Measurements from ENCODE around the gene ARF6. TPM values are rescaled to one million over a fixed set of nuclear protein-coding genes. Genes with fewer than 3 reads are reported as not detected.

The ARF6 gene
- total RNA-seq (22.5 and 23.3 TPM in 2 replicates), polyA plus RNA-seq (27.8 and 28.4 TPM in 2 replicates)

- Histone ChIP-seq H3K27me3 (no peaks in the 10 kb centered on the region), H3K27ac (peak within 1 kb of the TSS; percentile 98), H3K36me3 (peaks cover 8% of the 10 kb centered on the region), H3K9me3 (ENCODE audit: low read depth) (no peaks in the 10 kb centered on the region), H3K4me1 (ENCODE audit: low read depth) (peaks cover 40% of the 10 kb centered on the region), H3K4me3 (peak within 1 kb of the TSS; percentile 98)
- peak; percentile 21 for TF ChIP-seq CTCF (IDR thresholded peaks at IDR 0.05; ENCODE audit: low read depth, low read length)
- DNase-seq (ENCODE audit: low read depth in 1 of 2, low spot score in 1 of 2) = peak; percentile 98
These were observed at the start of gene ARF6 for GRCh38 chr14:49892636-49893308. Gene ARF6 (plus strand): TSS chr14:49893082. CDS start chr14:49893737, 655 bp downstream.

DNA sequence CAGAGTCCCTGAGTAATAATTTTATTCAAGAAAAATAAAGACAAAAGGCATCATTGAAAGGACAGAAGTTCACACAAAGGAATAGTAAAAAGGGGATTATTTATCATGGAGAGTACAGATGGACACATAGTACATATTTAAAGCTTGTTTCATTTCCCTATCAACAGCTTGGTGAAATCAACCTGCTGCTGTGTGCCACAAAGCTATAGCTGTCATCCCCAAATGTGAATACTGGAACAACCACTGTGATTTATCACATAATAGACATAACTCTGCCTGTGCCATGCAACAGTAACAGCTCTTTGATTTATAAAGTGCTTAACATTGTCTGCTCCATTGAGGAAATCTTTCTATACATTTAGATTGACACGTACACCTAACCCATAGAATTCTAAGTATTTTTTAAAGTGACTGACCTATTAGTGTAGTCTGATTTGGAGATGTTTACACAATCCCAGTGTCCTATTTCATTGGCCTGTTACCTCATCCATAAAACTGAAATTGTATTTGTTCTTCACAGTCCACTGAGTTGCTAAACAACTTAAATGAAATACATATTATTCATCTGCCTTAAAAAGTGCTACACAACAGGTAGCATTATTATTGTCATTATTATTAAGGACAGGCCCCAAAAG lies 43.6 kb upstream of the ARF6 start:
- Histone ChIP-seq H3K9me3 (ENCODE audit: low read depth) (no peaks in the 10 kb centered on the region), H3K36me3 (peaks cover 45% of the 10 kb centered on the region), H3K4me1 (ENCODE audit: low read depth) (peaks cover 9% of the 10 kb centered on the region), H3K27ac (no peak overlapping the region), H3K4me3 (no peak overlapping the region), H3K27me3 (no peaks in the 10 kb centered on the region)
- DNase-seq (ENCODE audit: low read depth in 1 of 2, low spot score in 1 of 2) = no peak
- no peak for TF ChIP-seq CTCF (IDR thresholded peaks at IDR 0.05; ENCODE audit: low read depth, low read length)

DNA sequence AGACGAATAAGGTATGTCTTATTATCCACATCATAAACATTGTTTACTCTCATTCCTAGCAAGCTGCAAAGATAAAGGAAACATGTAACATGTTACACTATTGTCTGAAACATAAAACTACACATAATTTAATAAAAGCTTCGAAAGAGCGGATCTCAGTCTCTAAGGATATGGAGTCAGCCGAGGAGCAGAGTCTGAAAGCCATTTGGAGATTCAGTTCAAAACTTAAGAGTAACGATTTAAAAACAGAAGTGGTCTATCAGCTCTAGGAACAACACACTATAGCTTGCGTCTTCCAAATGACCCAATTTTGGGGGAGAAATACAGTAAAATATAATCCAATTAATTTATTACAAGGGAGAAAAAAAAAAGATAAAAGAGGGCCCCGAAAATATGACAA lies 41.1 kb upstream of the ARF6 start:
- peak overlapping the region; percentile 88 for H3K27ac ChIP-seq
- no peaks in the 10 kb centered on the region for H3K9me3 ChIP-seq (ENCODE audit: low read depth)
- peaks cover 27% of the 10 kb centered on the region for H3K36me3 ChIP-seq
- H3K27me3 ChIP-seq = no peaks in the 10 kb centered on the region
- TF ChIP-seq CTCF (IDR thresholded peaks at IDR 0.05; ENCODE audit: low read depth, low read length) = no peak
- peak overlapping the region; percentile 58 for H3K4me3 ChIP-seq
- H3K4me1 ChIP-seq (ENCODE audit: low read depth) = peaks cover 9% of the 10 kb centered on the region
- DNase-seq (ENCODE audit: low read depth in 1 of 2, low spot score in 1 of 2) = no peak

- H3K9me3 ChIP-seq (ENCODE audit: low read depth) = no peaks in the 10 kb centered on the region
- H3K4me3 ChIP-seq = peak within 1 kb of the TSS; percentile 58
- peak; percentile 90 to 91 for DNase-seq (ENCODE audit: low read depth in 1 of 2, low spot score in 1 of 2)
- H3K36me3 ChIP-seq = peaks cover 24% of the 10 kb centered on the region
- peak within 1 kb of the TSS; percentile 88 for H3K27ac ChIP-seq
- H3K4me1 ChIP-seq (ENCODE audit: low read depth) = peaks cover 14% of the 10 kb centered on the region
- TF ChIP-seq CTCF (IDR thresholded peaks at IDR 0.05; ENCODE audit: low read depth, low read length) = peak; percentile 79
- no peaks in the 10 kb centered on the region for H3K27me3 ChIP-seq
These were observed 40.4 kb upstream of the ARF6 start, which contains the start of gene NEMF for GRCh38 chr14:49852301-49853157. Gene NEMF (minus strand): TSS chr14:49852788. CDS start chr14:49852753, 35 bp downstream.

DNA sequence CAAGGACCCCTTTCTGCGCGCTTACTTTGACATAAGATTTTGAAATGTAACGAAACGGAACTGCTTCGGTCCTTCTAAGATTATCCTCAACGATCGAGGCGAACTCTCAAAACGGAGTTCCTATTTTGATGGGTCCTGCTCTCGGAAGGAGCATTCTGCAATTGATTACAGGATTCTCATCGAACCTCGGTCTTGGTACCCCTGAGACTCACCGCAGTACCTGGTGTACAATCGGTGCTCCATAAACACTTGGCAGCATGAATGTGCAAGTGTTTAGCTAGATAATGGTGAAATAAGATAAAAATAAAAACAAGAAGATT lies 39.8 kb upstream of the ARF6 start:
- no peaks in the 10 kb centered on the region for H3K27me3 ChIP-seq
- H3K36me3 ChIP-seq = peaks cover 24% of the 10 kb centered on the region
- TF ChIP-seq CTCF (IDR thresholded peaks at IDR 0.05; ENCODE audit: low read depth, low read length) = no peak
- H3K27ac ChIP-seq = peak overlapping the region; percentile 88
- peak overlapping the region; percentile 58 for H3K4me3 ChIP-seq
- DNase-seq (ENCODE audit: low read depth in 1 of 2, low spot score in 1 of 2) = no peak
- H3K4me1 ChIP-seq (ENCODE audit: low read depth) = peaks cover 19% of the 10 kb centered on the region
- H3K9me3 ChIP-seq (ENCODE audit: low read depth) = no peaks in the 10 kb centered on the region
